GM12878 (cell line): ENCODE measurements around the gene GLTP. TPM values are rescaled to one million over a fixed set of nuclear protein-coding genes. Genes with fewer than 3 reads are reported as not detected.

Experiments used
- ATAC-seq: fragments of 200-7000 bp; cut with Tn5 transposase; 3 replicates; pipeline ENCODE4 v1.9.1; 2020; ENCODE audit warnings: mild to moderate bottlenecking, moderate library complexity
- BruUV-seq: library from RNA; stranded (reverse); fragments of 400-500 nt; replicated peaks from 2 replicates; lab custom pipeline; 2021; lab: Mats Ljungman, UMichigan
- CTCF ChIA-PET: fragments of 300-600 bp; sonication (Branson Sonifier 250); formaldehyde crosslinking; extraction: SDS; loops from one replicate; lab custom pipeline; 2021; ENCODE audit warnings: inconsistent platforms; lab: Yijun Ruan, JAX
- POLR2A ChIA-PET: fragments of 350-600 bp; formaldehyde crosslinking; extraction: SDS; loops from one replicate; lab custom pipeline; 2021; ENCODE audit warnings: inconsistent platforms; lab: Charles Lee
- RAD21 ChIA-PET: fragments of 300-600 bp; sonication (Branson Sonifier 250); formaldehyde crosslinking; loops from one replicate; lab custom pipeline; 2023; ENCODE audit warnings: antibody characterized with exemption; ENCODE audit not compliant: unreplicated experiment; lab: Charles Lee
- SMC1A ChIA-PET: fragments of 300-600 bp; sonication (Branson Sonifier 250); formaldehyde crosslinking; loops from one replicate; lab custom pipeline; 2023; ENCODE audit not compliant: unreplicated experiment, uncharacterized antibody; lab: Charles Lee
- DNase-seq: peaks from one replicate; pipeline ENCODE4 v3.0.0-alpha.2; 2011; ENCODE audit warnings: low read depth, low spot score
- FAIRE-seq: peaks from 3 replicates; lab custom pipeline; 2011; peaks lifted over from hg19 to GRCh38; lab: Jason Lieb, UNC
- H2AFZ ChIP-seq: 2 replicates; pipeline ENCODE4 v1.6.0; 2011; ENCODE audit warnings: low read depth, low read length, control low read depth; ENCODE audit not compliant: control insufficient read depth
- H3K27ac ChIP-seq: 2 replicates; pipeline ENCODE4 v1.5.1; 2011; ENCODE audit warnings: control low read depth; ENCODE audit not compliant: control insufficient read depth, insufficient read depth
- H3K27me3 ChIP-seq, 2 experiments: replicated peaks in 1 of 2; 2 replicates each; pipeline versions ENCODE4 v1.6.0 to v1.6.1; 2011; ENCODE audit warnings: low read length in 1 of 2; ENCODE audit not compliant: control insufficient read depth in 2 of 2, insufficient read depth in 2 of 2
- H3K36me3 ChIP-seq, 2 experiments: 2 replicates each; pipeline ENCODE4 v1.5.1; 2011; ENCODE audit warnings: low read length in 1 of 2; ENCODE audit not compliant: control insufficient read depth in 2 of 2, insufficient read depth in 2 of 2
- H3K4me1 ChIP-seq: 2 replicates; pipeline ENCODE4 v1.6.1; 2011; ENCODE audit warnings: mild to moderate bottlenecking, low read length, moderate library complexity, mixed read lengths; ENCODE audit not compliant: control insufficient read depth, insufficient read depth
- H3K4me2 ChIP-seq: 2 replicates; pipeline ENCODE4 v1.6.0; 2011; ENCODE audit warnings: control low read depth; ENCODE audit not compliant: control insufficient read depth, insufficient read depth
- H3K4me3 ChIP-seq: fragments of 200-600 bp; sonication (generic); 2 replicates; pipeline ENCODE4 v1.5.1; 2016
- H3K79me2 ChIP-seq: 2 replicates; pipeline ENCODE4 v1.6.0; 2011; ENCODE audit warnings: low read length; ENCODE audit not compliant: control insufficient read depth, insufficient read depth
- H3K9ac ChIP-seq: 2 replicates; pipeline ENCODE4 v1.8.0; 2011; ENCODE audit warnings: low read length, control low read depth, mixed read lengths; ENCODE audit not compliant: control insufficient read depth, insufficient read depth
- H3K9me3 ChIP-seq: replicated peaks from 3 replicates; pipeline ENCODE4 v1.5.1; 2011; ENCODE audit warnings: mild to moderate bottlenecking, low read length; ENCODE audit not compliant: control insufficient read depth, insufficient read depth
- H4K20me1 ChIP-seq: 2 replicates; pipeline ENCODE4 v1.6.0; 2011; ENCODE audit not compliant: control insufficient read depth, insufficient read depth
- BACH1 ChIP-seq: fragments of 450-650 bp; IDR thresholded peaks from 2 replicates; pipeline ENCODE4 v1.6.1; 2017; ENCODE audit warnings: mild to moderate bottlenecking, borderline replicate concordance
- BRCA1 ChIP-seq: IDR thresholded peaks from 2 replicates; pipeline ENCODE4 v1.6.1; 2011; ENCODE audit warnings: low read depth, low read length, improper control_type of control experiment
- CEBPZ ChIP-seq: fragments of 150-350 bp; IDR thresholded peaks from 2 replicates; pipeline ENCODE4 v1.6.1; 2016; ENCODE audit warnings: low read depth, low read length
- CHD1 ChIP-seq: IDR thresholded peaks from 2 replicates; pipeline ENCODE4 v1.6.1; 2012; ENCODE audit warnings: low read depth, low read length, improper control_type of control experiment
- ELK1 ChIP-seq: IDR thresholded peaks from 2 replicates; pipeline ENCODE4 v1.6.1; 2012; ENCODE audit warnings: low read depth, low read length, improper control_type of control experiment
- RELA ChIP-seq: fragments of 450-650 bp; IDR thresholded peaks from 2 replicates; pipeline ENCODE4 v1.8.0; 2014; ENCODE audit warnings: borderline replicate concordance; ENCODE audit not compliant: partially characterized antibody
- ZBTB11 ChIP-seq: fragments of 450-650 bp; formaldehyde crosslinking; IDR thresholded peaks from 2 replicates; pipeline ENCODE4 v1.5.0; 2022; ENCODE audit warnings: mild to moderate bottlenecking, missing genetic modification characterization
- ZNF687 ChIP-seq: fragments of 450-650 bp; IDR thresholded peaks from 2 replicates; pipeline ENCODE4 v1.6.1; 2017; ENCODE audit warnings: mild to moderate bottlenecking, moderate library complexity
- ZZZ3 ChIP-seq: IDR thresholded peaks from 2 replicates; pipeline ENCODE4 v1.6.1; 2011; ENCODE audit warnings: low read depth; ENCODE audit not compliant: control insufficient read depth, insufficient read length
- WGBS: methylation state at CpG from one replicate; pipeline ENCODE4 v1.1.6; 2016; ENCODE audit warnings: low lambda C conversion rate; ENCODE audit not compliant: insufficient replicate concordance, insufficient coverage; ENCODE audit errors: missing lambda C conversion rate; 5-methylcytosine and 5-hydroxymethylcytosine counted together
- in situ Hi-C: fragments of 300-500 bp; cut with MboI; formaldehyde crosslinking; loops from 9 replicates; pipeline ENCODE4 v1.14.3; 2018; ENCODE audit warnings: mixed read lengths
- intact Hi-C: fragments of 100-400 bp; cut with micrococcal nuclease; formaldehyde crosslinking; loops from one replicate; pipeline ENCODE4 v1.14.2; 2022; ENCODE audit not compliant: unreplicated experiment
- polyA plus RNA-seq, 11 experiments: library from polyadenylated mRNA; depleted of rRNA in 4 of 11; unstranded in 6 of 11; stranded (reverse) in 5 of 11; fragments of >200 nt; fragmentation: Nextera tagmentation in 4 of 11; fragmentation: Illumina TruSeq in 1 of 11; extraction: Ambion mirVana in 4 of 11; extraction: Trizol in 1 of 11; gene quantifications; 1 replicate in 1 of 11; 2 replicates in 10 of 11; pipeline versions ENCODE4 v1.2.1 to v1.2.3, GENCODE V29; 2011 to 2016; ENCODE audit warnings: inconsistent platforms in 2 of 11, missing spikeins in 2 of 11, low read depth in 1 of 11
- total RNA-seq, 4 experiments: library from RNA; depleted of rRNA in 3 of 4; stranded (reverse); fragments of >200 nt in 3 of 4; fragmentation: Illumina TruSeq in 1 of 4; extraction: Trizol in 1 of 4; gene quantifications; 2 replicates each; pipeline versions ENCODE4 v1.2.1 to v1.2.3, GENCODE V29; 2013 to 2021

Gene GLTP
- total and polyA plus RNA-seq, 10 of the 15 experiments (the other 5 are each of a cell fraction or from before 2014, with no cell fraction given) = 16.8 to 44.0 (median 25.3) TPM

GRCh38 chr12:109803678-109804077 is 76.7 kb downstream of the GLTP start:
- Histone ChIP-seq H2AFZ (no peak overlapping the region), H3K9me3 (no peaks in the 10 kb centered on the region), H3K79me2 (no peaks in the 10 kb centered on the region)
- no peak for FAIRE-seq
- CTCF ChIA-PET = interaction anchor here (1.0 to 6.1 kb wide), 5 partner anchors 22 to 74 kb away, joined by 3 to 139 read pairs (median 4); no protein-coding TSS in a partner anchor
- no peak for ATAC-seq
- TF ChIP-seq ZZZ3 = no peak
- TF ChIP-seq RELA = no peak
- TF ChIP-seq ZBTB11 (CRISPR knock-in tag) = no peak
- TF ChIP-seq ZNF687 = no peak
- no peak for TF ChIP-seq ELK1
- no peak for TF ChIP-seq BACH1
- no peak for TF ChIP-seq BRCA1
- no peak for TF ChIP-seq CHD1
- no peak for TF ChIP-seq CEBPZ
- TF ChIP-seq, all 136 proteins: peak for 0
- intact Hi-C loops (no loop called here), in situ Hi-C loops (loop anchor here (5.0 kb wide), 1 partner anchor 74 kb away; no protein-coding TSS in a partner anchor)
- ChIA-PET POLR2A (no interaction called here), SMC1A (interaction anchor here (4.6 kb wide), 1 partner anchor 40 kb away, joined by 40 read pairs; no protein-coding TSS in a partner anchor), RAD21 (interaction anchor here (0.8 to 2.8 kb wide), 2 partner anchors 42 kb away, joined by 3 to 12 read pairs; no protein-coding TSS in a partner anchor)
- Histone ChIP-seq H3K4me1 (no peaks in the 10 kb centered on the region), H3K4me3 (no peak overlapping the region), H4K20me1 (no peaks in the 10 kb centered on the region), H3K4me2 (no peak overlapping the region), H3K36me3 (no peaks in the 10 kb centered on the region), H3K9ac (no peak overlapping the region), H3K27me3 (no peaks in the 10 kb centered on the region), H3K27ac (no peak overlapping the region)
- 11% methylated on average over 3 of the region's 3 CpGs for WGBS
- BruUV-seq = no TSS peak
- DNase-seq = no peak
